Parathyroid adenoma (tissue), 2 donors: ENCODE results near the gene TRMT10A.

Experiments used
- H2AFZ ChIP-seq: fragments of 300-600 bp; sonication (generic); one replicate; pipeline ENCODE4 v1.7.0; 2017; ENCODE audit warnings: antibody characterized with exemption, mild to moderate bottlenecking
- H3K27ac ChIP-seq: fragments of 300-600 bp; sonication (generic); one replicate; pipeline ENCODE4 v1.7.0; 2017
- H3K27me3 ChIP-seq: fragments of 300-600 bp; sonication (generic); one replicate; pipeline ENCODE4 v1.7.0; 2017; ENCODE audit warnings: low read length; ENCODE audit not compliant: control insufficient read depth, insufficient read depth
- H3K36me3 ChIP-seq: fragments of 300-600 bp; sonication (generic); one replicate; pipeline ENCODE4 v1.7.0; 2017; ENCODE audit warnings: low read length; ENCODE audit not compliant: control insufficient read depth, insufficient read depth
- H3K4me1 ChIP-seq: fragments of 300-600 bp; sonication (generic); one replicate; pipeline ENCODE4 v1.7.0; 2017; ENCODE audit warnings: control low read depth
- H3K4me2 ChIP-seq: fragments of 300-600 bp; sonication (generic); one replicate; pipeline ENCODE4 v1.7.0; 2017; ENCODE audit warnings: low read length
- H3K4me3 ChIP-seq: fragments of 300-600 bp; sonication (generic); one replicate; pipeline ENCODE4 v1.7.0; 2017; ENCODE audit warnings: low read depth, low read length
- H3K79me2 ChIP-seq: fragments of 300-600 bp; sonication (generic); one replicate; pipeline ENCODE4 v1.7.0; 2017; ENCODE audit warnings: control low read depth
- H3K9ac ChIP-seq: fragments of 300-600 bp; sonication (generic); one replicate; pipeline ENCODE4 v1.7.0; 2017; ENCODE audit warnings: mild to moderate bottlenecking
- H3K9me3 ChIP-seq: fragments of 300-600 bp; sonication (generic); one replicate; pipeline ENCODE4 v1.7.0; 2017; ENCODE audit warnings: low read length; ENCODE audit not compliant: control insufficient read depth
- CTCF ChIP-seq: fragments of 300-600 bp; sonication (generic); IDR thresholded peaks from one replicate; pipeline ENCODE4 v1.7.0; 2017; ENCODE audit warnings: antibody characterized with exemption, mild to moderate bottlenecking
- donor health status: primary hyperparathyroidism.

TRMT10A gene

GRCh38 chr4:99578714-99579113 lies 14.9 kb upstream of the TRMT10A start:
- no peaks in the 10 kb centered on the region for H3K79me2 ChIP-seq
- H3K4me2 ChIP-seq = no peak overlapping the region
- TF ChIP-seq CTCF = no peak
- no peak overlapping the region for H3K27ac ChIP-seq
- no peak overlapping the region for H3K9ac ChIP-seq
- no peak overlapping the region for H2AFZ ChIP-seq
- H3K4me3 ChIP-seq = no peak overlapping the region
- H3K27me3 ChIP-seq = no peaks in the 10 kb centered on the region
- no peaks in the 10 kb centered on the region for H3K4me1 ChIP-seq
- H3K36me3 ChIP-seq = no peaks in the 10 kb centered on the region
- H3K9me3 ChIP-seq = no peaks in the 10 kb centered on the region

GRCh38 chr4:99574530-99575324 lies 10.9 kb upstream of the TRMT10A start, which contains the start of gene MTTP:
MTTP (plus strand) TSS chr4:99574824; CDS start chr4:99574910, 86 bp downstream.
- Histone ChIP-seq H3K27ac (no peak within 1 kb of the TSS), H3K27me3 (no peaks in the 10 kb centered on the region), H3K4me2 (no peak within 1 kb of the TSS), H3K79me2 (no peaks in the 10 kb centered on the region), H3K36me3 (no peaks in the 10 kb centered on the region), H3K9me3 (no peaks in the 10 kb centered on the region), H3K4me1 (no peaks in the 10 kb centered on the region), H2AFZ (no peak within 1 kb of the TSS), H3K9ac (no peak within 1 kb of the TSS), H3K4me3 (no peak within 1 kb of the TSS)
- TF ChIP-seq CTCF = no peak

GRCh38 chr4:99573735-99574368 lies 10.0 kb upstream of the TRMT10A start:
- Histone ChIP-seq H3K4me2 (no peak overlapping the region), H3K27ac (no peak overlapping the region), H3K9ac (no peak overlapping the region), H3K36me3 (no peaks in the 10 kb centered on the region), H2AFZ (no peak overlapping the region), H3K27me3 (no peaks in the 10 kb centered on the region), H3K9me3 (no peaks in the 10 kb centered on the region), H3K4me3 (no peak overlapping the region), H3K79me2 (no peaks in the 10 kb centered on the region), H3K4me1 (no peaks in the 10 kb centered on the region)
- no peak for TF ChIP-seq CTCF

- Histone ChIP-seq H3K9me3 (no peaks in the 10 kb centered on the region), H3K36me3 (no peaks in the 10 kb centered on the region), H3K27me3 (no peaks in the 10 kb centered on the region), H3K79me2 (no peaks in the 10 kb centered on the region), H3K4me1 (no peaks in the 10 kb centered on the region), H3K27ac (no peak overlapping the region), H3K4me2 (no peak overlapping the region), H3K9ac (no peak overlapping the region), H3K4me3 (no peak overlapping the region), H2AFZ (no peak overlapping the region)
- TF ChIP-seq CTCF = no peak
Observed at GRCh38 chr4:99572527-99573240, 8.8 kb upstream of the TRMT10A start.
